ENCODE results near the gene GADL1. TPM values are rescaled to one million over a fixed set of nuclear protein-coding genes. Genes with fewer than 3 reads are reported as not detected.

Gene GADL1
- total RNA-seq, 1 donor from 2014 or later, result not detected

- no peaks in the 10 kb centered on the region for H3K27me3 ChIP-seq (ENCODE audit: low read depth)
- intact Hi-C loops (cut with DNase I), result no loop called here
- H3K9me3 ChIP-seq, result no peaks in the 10 kb centered on the region
- no peak overlapping the region for H3K27ac ChIP-seq
- DNase-seq (no peak), ATAC-seq (no peak)
- TF ChIP-seq CTCF (IDR thresholded peaks at IDR 0.05), result no peak
- peaks cover 78% of the 10 kb centered on the region for H3K36me3 ChIP-seq
- peaks cover 45% of the 10 kb centered on the region for H3K4me1 ChIP-seq
- no peak overlapping the region for H3K4me3 ChIP-seq
Measured at GRCh38 chr3:30694148-30694547, 200.3 kb downstream of the GADL1 start.

GRCh38 chr3:30693470-30694120 is 200.9 kb downstream of the GADL1 start:
- peak; percentile 82 for TF ChIP-seq CTCF (IDR thresholded peaks at IDR 0.05)
- ATAC-seq (peak; percentile 84 to 88), DNase-seq (no peak)
- H3K4me1 ChIP-seq, result peaks cover 51% of the 10 kb centered on the region
- intact Hi-C loops (cut with DNase I), result no loop called here
- H3K36me3 ChIP-seq, result peaks cover 84% of the 10 kb centered on the region
- H3K27me3 ChIP-seq (ENCODE audit: low read depth), result no peaks in the 10 kb centered on the region
- no peak overlapping the region for H3K4me3 ChIP-seq
- peak overlapping the region; percentile 14 for H3K27ac ChIP-seq
- no peaks in the 10 kb centered on the region for H3K9me3 ChIP-seq

- TF ChIP-seq CTCF (IDR thresholded peaks at IDR 0.05), result no peak
- no peak overlapping the region for H3K4me3 ChIP-seq
- peaks cover 94% of the 10 kb centered on the region for H3K36me3 ChIP-seq
- DNase-seq, result no peak
- intact Hi-C loops (cut with DNase I), result no loop called here
- peaks cover 61% of the 10 kb centered on the region for H3K4me1 ChIP-seq
- no peaks in the 10 kb centered on the region for H3K27me3 ChIP-seq (ENCODE audit: low read depth)
- no peak for ATAC-seq
- H3K9me3 ChIP-seq, result no peaks in the 10 kb centered on the region
- peak overlapping the region; percentile 14 for H3K27ac ChIP-seq
Measured at GRCh38 chr3:30692498-30693130, 201.8 kb downstream of the GADL1 start.

DNA sequence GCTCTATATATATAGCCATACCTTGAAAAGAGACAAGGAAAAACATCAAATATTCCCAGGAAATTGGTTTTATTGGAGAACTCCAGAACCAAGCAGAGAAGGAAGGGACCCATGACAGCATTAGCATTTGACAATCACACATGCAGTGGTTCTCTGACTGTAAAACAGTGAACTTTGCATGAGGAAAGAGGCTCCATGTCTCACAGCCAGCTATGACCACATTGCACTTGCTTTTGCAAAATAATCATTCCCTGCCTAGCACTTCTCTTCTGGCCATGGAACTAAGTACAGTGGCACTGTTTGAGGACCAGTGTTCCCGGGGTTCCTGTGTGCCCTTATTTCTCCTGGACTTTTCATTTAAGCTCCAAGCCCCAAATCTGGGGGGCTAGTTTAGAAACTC is 202.5 kb downstream of the GADL1 start:
- no peak for TF ChIP-seq CTCF (IDR thresholded peaks at IDR 0.05)
- Histone ChIP-seq H3K4me1 (peaks cover 67% of the 10 kb centered on the region), H3K27ac (no peak overlapping the region), H3K36me3 (peaks cover 99% of the 10 kb centered on the region), H3K27me3 (ENCODE audit: low read depth) (no peaks in the 10 kb centered on the region), H3K9me3 (no peaks in the 10 kb centered on the region), H3K4me3 (no peak overlapping the region)
- intact Hi-C loops (cut with DNase I), result no loop called here
- no peak for ATAC-seq
- no peak for DNase-seq

- peak in 1 of 2 donors; percentile 11 for ATAC-seq
- Histone ChIP-seq H3K4me1 (peaks cover 68% of the 10 kb centered on the region), H3K9me3 (no peaks in the 10 kb centered on the region), H3K36me3 (peaks cover 97% of the 10 kb centered on the region), H3K27me3 (ENCODE audit: low read depth) (no peaks in the 10 kb centered on the region), H3K4me3 (no peak overlapping the region), H3K27ac (peak overlapping the region; percentile 47)
- intact Hi-C loops (cut with DNase I), result no loop called here
- no peak for DNase-seq
- TF ChIP-seq CTCF (IDR thresholded peaks at IDR 0.05), result no peak
Measured at GRCh38 chr3:30691249-30691880, 203.1 kb downstream of the GADL1 start.
